Testis (tissue), 3 donors: ENCODE results near the gene KRTAP4-2. TPM values are rescaled to one million over a fixed set of nuclear protein-coding genes. Genes with fewer than 3 reads are reported as not detected.
A peak's percentile ranks its signal among the peaks of the same experiment; 100 is the strongest.
"Not testable (repeated sequence)": the region's sequence is repeated elsewhere in the genome, so short reads cannot be mapped to it uniquely, and the experiment has no call there.

ENCODE experiments used
- DNase-seq: peaks from one replicate; pipeline ENCODE4 v3.0.0-alpha.2; 2019
- H3K27ac ChIP-seq, 2 donors: fragments of 200-600 bp; sonication (generic); one replicate each; pipeline ENCODE4 v1.5.1; 2019
- H3K27me3 ChIP-seq: fragments of 200-600 bp; sonication (generic); one replicate; pipeline ENCODE4 v1.5.1; 2019
- H3K36me3 ChIP-seq: fragments of 200-600 bp; sonication (generic); one replicate; pipeline ENCODE4 v1.5.1; 2017; ENCODE audit warnings: low read depth; ENCODE audit errors: missing control alignments
- H3K4me1 ChIP-seq: fragments of 200-600 bp; sonication (generic); one replicate; pipeline ENCODE4 v1.5.1; 2019
- H3K4me3 ChIP-seq, 2 donors: fragments of 200-600 bp; sonication (generic); one replicate each; pipeline ENCODE4 v1.5.1; 2017 to 2019
- H3K9me3 ChIP-seq: fragments of 200-600 bp; sonication (generic); one replicate; pipeline ENCODE4 v1.5.1; 2017
- CTCF ChIP-seq, 3 experiments: fragments of 450-650 bp in 2 of 3; fragments of 200-600 bp in 1 of 3; sonication (generic) in 1 of 3; IDR thresholded peaks; one replicate each; pipeline ENCODE4 v1.5.1; 2016 to 2019; ENCODE audit warnings: antibody characterized with exemption in 3 of 3, mild to moderate bottlenecking in 2 of 3, moderate library complexity in 1 of 3
- POLR2A ChIP-seq: fragments of 450-650 bp; IDR thresholded peaks from one replicate; pipeline ENCODE4 v1.6.1; 2017; ENCODE audit warnings: antibody characterized with exemption, mild to moderate bottlenecking, moderate library complexity
- WGBS, 2 donors: methylation state at CpG; one replicate each; pipeline ENCODE4 v1.1.5; 2018; 5-methylcytosine and 5-hydroxymethylcytosine counted together
- intact Hi-C: fragments of 100-400 bp; cut with DNase I; formaldehyde crosslinking; loops from one replicate; pipeline ENCODE4 v1.15.1; 2023; ENCODE audit warnings: low total_unique reads
- polyA plus RNA-seq: library from polyadenylated mRNA; stranded (reverse); fragments of 350-450 nt; fragmentation: Illumina TruSeq; extraction: RNeasy Lipid Tissue Mini Kit (QIAGEN cat#74804); gene quantifications from one replicate; pipeline ENCODE4 v1.2.3, GENCODE V29; 2014; ENCODE audit warnings: low read depth, low replicate concordance; ENCODE audit not compliant: insufficient read depth
- total RNA-seq, 2 donors: library from RNA; depleted of rRNA; stranded (reverse); fragments of >200 nt; gene quantifications; one replicate each; pipeline ENCODE4 v1.2.3, GENCODE V29; 2016

The KRTAP4-2 gene
- total and polyA plus RNA-seq, 3 donors from 2014 or later, result not detected

- H3K4me3 ChIP-seq, result no peak overlapping the region
- peak; percentile 41 for DNase-seq
- no peaks in the 10 kb centered on the region for H3K4me1 ChIP-seq
- intact Hi-C loops, result no loop called here
- H3K9me3 ChIP-seq, result no peaks in the 10 kb centered on the region
- H3K36me3 ChIP-seq, result no peaks in the 10 kb centered on the region
- TF ChIP-seq CTCF (IDR thresholded peaks at IDR 0.05) (no peak), POLR2A (no peak)
- 18 to 38% methylated on average over 2 of the region's 2 CpGs for WGBS, 2 donors
- H3K27ac ChIP-seq, result no peak overlapping the region
- no peaks in the 10 kb centered on the region for H3K27me3 ChIP-seq
Observed at GRCh38 chr17:41153856-41154255, 24.2 kb downstream of the KRTAP4-2 start.

GRCh38 chr17:41151525-41151924 lies 26.5 kb downstream of the KRTAP4-2 start:
- H3K27ac ChIP-seq, result no peak overlapping the region
- intact Hi-C loops, result no loop called here
- no peak for DNase-seq
- H3K9me3 ChIP-seq, result no peaks in the 10 kb centered on the region
- H3K36me3 ChIP-seq, result no peaks in the 10 kb centered on the region
- H3K27me3 ChIP-seq, result no peaks in the 10 kb centered on the region
- TF ChIP-seq POLR2A (no peak), CTCF (IDR thresholded peaks at IDR 0.05) (no peak)
- H3K4me1 ChIP-seq, result no peaks in the 10 kb centered on the region
- 69 to 75% methylated on average over 2 of the region's 2 CpGs for WGBS, 2 donors
- H3K4me3 ChIP-seq, result no peak overlapping the region

- intact Hi-C loops, result no loop called here
- Histone ChIP-seq H3K36me3 (no peaks in the 10 kb centered on the region), H3K27me3 (no peaks in the 10 kb centered on the region), H3K9me3 (no peaks in the 10 kb centered on the region), H3K4me3 (no peak overlapping the region), H3K4me1 (no peaks in the 10 kb centered on the region), H3K27ac (no peak overlapping the region)
- 83 to 91% methylated on average over 4 of the region's 4 CpGs for WGBS, 2 donors
- TF ChIP-seq POLR2A (no peak), CTCF (IDR thresholded peaks at IDR 0.05) (no peak)
- DNase-seq, result no peak
Observed at GRCh38 chr17:41150026-41150425, 28.0 kb downstream of the KRTAP4-2 start.

- no peak within 1 kb of the TSS for H3K27ac ChIP-seq
- no peaks in the 10 kb centered on the region for H3K36me3 ChIP-seq
- intact Hi-C loops, result no loop called here
- TF ChIP-seq POLR2A (no peak), CTCF (IDR thresholded peaks at IDR 0.05) (no peak)
- no peaks in the 10 kb centered on the region for H3K9me3 ChIP-seq
- DNase-seq, result no peak
- no peaks in the 10 kb centered on the region for H3K27me3 ChIP-seq
- no peak within 1 kb of the TSS for H3K4me3 ChIP-seq
- WGBS, 2 donors, result 45 to 67% methylated on average over 2 of the region's 2 CpGs
- H3K4me1 ChIP-seq, result no peaks in the 10 kb centered on the region
Observed at GRCh38 chr17:41149652-41149985, 28.4 kb downstream of the KRTAP4-2 start, which contains the start of gene KRTAP4-5. KRTAP4-5 (minus strand) TSS chr17:41149825; CDS start chr17:41149767, 58 bp downstream.

GRCh38 chr17:41148971-41149651 lies 28.9 kb downstream of the KRTAP4-2 start:
- H3K36me3 ChIP-seq, H3K4me1 ChIP-seq, DNase-seq, H3K4me3 ChIP-seq, intact Hi-C loops, H3K27me3 ChIP-seq, H3K27ac ChIP-seq, H3K9me3 ChIP-seq: not testable (repeated sequence)
- 85 to 88% methylated on average over 10 of the region's 10 CpGs for WGBS, 2 donors
